IMR-90 (cell line): ENCODE measurements around the gene CEACAM7. TPM values are rescaled to one million over a fixed set of nuclear protein-coding genes. Genes with fewer than 3 reads are reported as not detected.

Experiments
- ATAC-seq: fragments of 200-7000 bp; cut with Tn5 transposase; 2 replicates; pipeline ENCODE4 v1.9.1; 2020; ENCODE audit warnings: low read depth, mild to moderate bottlenecking, moderate library complexity
- BruUV-seq: library from RNA; stranded (reverse); fragments of 400-500 nt; replicated peaks from 2 replicates; lab custom pipeline; 2021; lab: Mats Ljungman, UMichigan
- CTCF ChIA-PET: fragments of 300-600 bp; formaldehyde crosslinking; extraction: SDS; loops from one replicate; lab custom pipeline; 2021; ENCODE audit warnings: antibody characterized with exemption; lab: Yijun Ruan, JAX
- POLR2A ChIA-PET: fragments of 300-600 bp; sonication (Branson Sonifier 250); formaldehyde crosslinking; loops from one replicate; lab custom pipeline; 2022; ENCODE audit warnings: antibody characterized with exemption; ENCODE audit not compliant: unreplicated experiment; lab: Charles Lee
- DNase-seq: peaks from one replicate; pipeline ENCODE4 v3.0.0; 2013
- H2AFZ ChIP-seq: replicated peaks from 2 replicates; pipeline ENCODE3; 2013; ENCODE audit warnings: low read length, mild to moderate bottlenecking; ENCODE audit not compliant: poor library complexity
- H2AK5ac ChIP-seq: 2 replicates; pipeline ENCODE4 v1.6.1; 2013; ENCODE audit warnings: low read depth, low read length, inconsistent platforms
- H2AK9ac ChIP-seq: replicated peaks from 2 replicates; pipeline ENCODE3; 2013; ENCODE audit warnings: mild to moderate bottlenecking, low read depth, low read length, moderate library complexity; ENCODE audit not compliant: poor library complexity
- H2BK120ac ChIP-seq: 2 replicates; pipeline ENCODE4 v1.6.1; 2013; ENCODE audit warnings: low read depth, low read length, inconsistent platforms
- H2BK15ac ChIP-seq: 3 replicates; pipeline ENCODE4 v1.6.1; 2013; ENCODE audit warnings: low read depth, low read length, inconsistent platforms
- H2BK20ac ChIP-seq: 2 replicates; pipeline ENCODE4 v1.6.1; 2013; ENCODE audit warnings: low read depth, mild to moderate bottlenecking, inconsistent platforms, low read length, moderate library complexity
- H2BK5ac ChIP-seq: 2 replicates; pipeline ENCODE4 v1.6.1; 2013; ENCODE audit warnings: mild to moderate bottlenecking, low read depth, low read length, inconsistent platforms; ENCODE audit not compliant: poor library complexity, severe bottlenecking
- H3K14ac ChIP-seq: replicated peaks from 2 replicates; pipeline ENCODE4 v1.6.1; 2013; ENCODE audit warnings: low read depth, low read length, inconsistent platforms
- H3K18ac ChIP-seq: 2 replicates; pipeline ENCODE4 v1.6.1; 2013; ENCODE audit warnings: low read depth, low read length, control low read depth
- H3K23ac ChIP-seq: 2 replicates; pipeline ENCODE4 v1.6.1; 2013; ENCODE audit warnings: low read depth, low read length, inconsistent platforms
- H3K27ac ChIP-seq: 2 replicates; pipeline ENCODE4 v1.5.1; 2013; ENCODE audit warnings: mild to moderate bottlenecking, control low read depth, low read length; ENCODE audit not compliant: insufficient read depth
- H3K27me3 ChIP-seq: 2 replicates; pipeline ENCODE4 v1.6.1; 2013; ENCODE audit warnings: low read length; ENCODE audit not compliant: control insufficient read depth, insufficient read depth
- H3K36me3 ChIP-seq: 2 replicates; pipeline ENCODE4 v1.6.1; 2013; ENCODE audit warnings: low read length, mixed read lengths; ENCODE audit not compliant: control insufficient read depth, insufficient read depth
- H3K4ac ChIP-seq: 2 replicates; pipeline ENCODE4 v1.6.1; 2013; ENCODE audit warnings: low read depth, low read length, inconsistent platforms
- H3K4me1 ChIP-seq: 2 replicates; pipeline ENCODE4 v1.6.1; 2013; ENCODE audit warnings: low read length, mixed read lengths; ENCODE audit not compliant: control insufficient read depth, insufficient read depth
- H3K4me2 ChIP-seq: 2 replicates; pipeline ENCODE4 v1.6.1; 2013; ENCODE audit warnings: low read depth, mild to moderate bottlenecking, control low read depth, low read length, moderate library complexity
- H3K4me3 ChIP-seq: 2 replicates; pipeline ENCODE4 v1.5.1; 2013; ENCODE audit warnings: low read depth, mild to moderate bottlenecking, control low read depth, low read length, moderate library complexity; ENCODE audit not compliant: insufficient read depth
- H3K56ac ChIP-seq: 2 replicates; pipeline ENCODE4 v1.6.1; 2013; ENCODE audit warnings: low read length, inconsistent platforms; ENCODE audit not compliant: insufficient read depth; ENCODE audit errors: extremely low read depth
- H3K79me1 ChIP-seq, 2 experiments: 2 replicates each; pipeline ENCODE4 v1.6.1; 2013; ENCODE audit warnings: low read length in 2 of 2, inconsistent platforms in 1 of 2, low read depth in 1 of 2
- H3K9ac ChIP-seq: 2 replicates; pipeline ENCODE4 v1.6.1; 2013; ENCODE audit warnings: low read depth, low read length, control low read depth
- H3K9me1 ChIP-seq: 2 replicates; pipeline ENCODE4 v1.6.1; 2013; ENCODE audit warnings: low read length, inconsistent platforms; ENCODE audit not compliant: insufficient read depth
- H3K9me3 ChIP-seq: 2 replicates; pipeline ENCODE4 v1.6.1; 2013; ENCODE audit warnings: low read length; ENCODE audit not compliant: control insufficient read depth, insufficient read depth
- H4K20me1 ChIP-seq: 2 replicates; pipeline ENCODE4 v1.6.1; 2013; ENCODE audit warnings: low read length, inconsistent platforms; ENCODE audit not compliant: insufficient read depth
- H4K5ac ChIP-seq: 2 replicates; pipeline ENCODE4 v1.6.1; 2013; ENCODE audit warnings: mild to moderate bottlenecking, low read depth, low read length, control low read depth
- H4K8ac ChIP-seq, 2 experiments: 2 replicates each; pipeline ENCODE4 v1.6.1; 2013; ENCODE audit warnings: low read depth in 2 of 2, low read length in 2 of 2, control low read depth in 1 of 2, inconsistent platforms in 1 of 2
- H4K91ac ChIP-seq: 2 replicates; pipeline ENCODE4 v1.6.1; 2013; ENCODE audit warnings: low read depth, low read length, inconsistent platforms; ENCODE audit not compliant: insufficient read depth
- BHLHE40 ChIP-seq: fragments of 150-350 bp; IDR thresholded peaks from 2 replicates; pipeline ENCODE4 v1.6.1; 2016; ENCODE audit warnings: mild to moderate bottlenecking, low read depth, low read length
- CEBPB ChIP-seq: IDR thresholded peaks from 2 replicates; pipeline ENCODE4 v1.6.1; 2012; ENCODE audit warnings: low read depth, low read length, improper control_type of control experiment
- CHD1 ChIP-seq: IDR thresholded peaks from 2 replicates; pipeline ENCODE4 v1.6.1; 2012; ENCODE audit warnings: low read depth, low read length, improper control_type of control experiment
- FOS ChIP-seq: fragments of 150-350 bp; IDR thresholded peaks from 2 replicates; pipeline ENCODE4 v1.6.1; 2016; ENCODE audit warnings: low read depth, low read length
- MAFK ChIP-seq: IDR thresholded peaks from 2 replicates; pipeline ENCODE4 v1.6.1; 2012; ENCODE audit warnings: low read depth, low read length, improper control_type of control experiment
- MAZ ChIP-seq: IDR thresholded peaks from 2 replicates; pipeline ENCODE4 v1.6.1; 2012; ENCODE audit warnings: low read depth, mild to moderate bottlenecking, low read length, improper control_type of control experiment, moderate library complexity, borderline replicate concordance
- MXI1 ChIP-seq: IDR thresholded peaks from 2 replicates; pipeline ENCODE4 v1.6.1; 2012; ENCODE audit warnings: low read depth, mild to moderate bottlenecking, low read length, moderate library complexity, borderline replicate concordance
- NFE2L2 ChIP-seq: fragments of 150-350 bp; IDR thresholded peaks from 2 replicates; pipeline ENCODE4 v1.6.1; 2016; ENCODE audit warnings: low read depth, mild to moderate bottlenecking, low read length
- POLR2A ChIP-seq: IDR thresholded peaks from 2 replicates; pipeline ENCODE4 v1.6.1; 2012; ENCODE audit warnings: mild to moderate bottlenecking, low read depth, low read length
- RAD21 ChIP-seq: IDR thresholded peaks from 2 replicates; pipeline ENCODE4 v1.6.1; 2012; ENCODE audit warnings: low read length, improper control_type of control experiment
- RCOR1 ChIP-seq: IDR thresholded peaks from 2 replicates; pipeline ENCODE4 v1.6.1; 2012; ENCODE audit warnings: mild to moderate bottlenecking, low read length, improper control_type of control experiment; ENCODE audit not compliant: insufficient replicate concordance
- RFX5 ChIP-seq: IDR thresholded peaks from 2 replicates; pipeline ENCODE4 v1.8.0; 2012; ENCODE audit warnings: low read depth, mild to moderate bottlenecking, low read length, moderate library complexity
- SMC3 ChIP-seq: fragments of 150-350 bp; IDR thresholded peaks from 2 replicates; pipeline ENCODE4 v1.6.1; 2016; ENCODE audit warnings: low read depth, mild to moderate bottlenecking, antibody characterized with exemption, low read length, moderate library complexity
- USF2 ChIP-seq: fragments of 150-350 bp; IDR thresholded peaks from 2 replicates; pipeline ENCODE4 v1.6.1; 2017; ENCODE audit warnings: mild to moderate bottlenecking, antibody characterized with exemption, low read length, low read depth
- WGBS, 2 experiments: methylation state at CpG; one replicate each; pipeline versions ENCODE4 v1.1.5 to v1.1.7; 2013; ENCODE audit warnings: missing lambda C conversion rate in 2 of 2; ENCODE audit not compliant: insufficient read length in 1 of 2; ENCODE audit errors: extremely low coverage in 2 of 2; 5-methylcytosine and 5-hydroxymethylcytosine counted together
- dilution Hi-C: fragments of 300-500 bp; cut with HindIII; formaldehyde crosslinking; loops from one replicate; pipeline ENCODE4 v1.14.3; 2018; ENCODE audit warnings: low sequenced_read_pairs; ENCODE audit not compliant: unreplicated experiment
- in situ Hi-C: fragments of 300-500 bp; cut with MboI; formaldehyde crosslinking; loops from 3 replicates; pipeline ENCODE4 v1.14.3; 2019; ENCODE audit warnings: low sequenced_read_pairs, inconsistent platforms, mixed read lengths
- intact Hi-C: fragments of 100-400 bp; cut with micrococcal nuclease; formaldehyde crosslinking; loops from 2 replicates; pipeline ENCODE4 v1.10.0; 2022
- polyA plus RNA-seq, 3 experiments: library from polyadenylated mRNA; depleted of rRNA; stranded (reverse); fragments of >200 nt; gene quantifications; 2 replicates each; pipeline ENCODE4 v1.2.3, GENCODE V29; 2012; ENCODE audit warnings: low replicate concordance in 1 of 3
- total RNA-seq: library from RNA; depleted of rRNA; stranded (reverse); fragments of >200 nt; gene quantifications from 2 replicates; pipeline ENCODE4 v1.2.3, GENCODE V29; 2012
- TF ChIP-seq, protein P1 (sequence below): conservative IDR thresholded peaks from 2 replicates; pipeline ENCODE4 v1.5.1; 2012; ENCODE audit warnings: mild to moderate bottlenecking, low read depth, low read length, improper control_type of control experiment
- TF ChIP-seq, protein P2 (sequence below): fragments of 150-350 bp; IDR thresholded peaks from 2 replicates; pipeline ENCODE4 v1.6.1; 2016; ENCODE audit warnings: low read depth, mild to moderate bottlenecking, low read length, moderate library complexity, borderline replicate concordance

The CEACAM7 gene
- total and polyA plus RNA-seq, 2 of the 4 experiments (the other 2 are of a cell fraction), result not detected

GRCh38 chr19:41726493-41726892 lies 38.4 kb upstream of the CEACAM7 start:
- Histone ChIP-seq H3K27me3 (no peaks in the 10 kb centered on the region; the same call in 1 of the 2 replicates), H2AK9ac (no peak overlapping the region), H3K9ac (no peak overlapping the region), H3K4me2 (no peak overlapping the region), H4K20me1 (no peaks in the 10 kb centered on the region), H3K79me1 (no peaks in the 10 kb centered on the region), H3K18ac (no peak overlapping the region), H3K27ac (no peak overlapping the region), H3K9me1 (no peaks in the 10 kb centered on the region), H3K23ac (no peak overlapping the region), H2AK5ac (no peak overlapping the region), H3K9me3 (no peaks in the 10 kb centered on the region), H4K91ac (no peak overlapping the region), H2BK120ac (no peak overlapping the region), H3K4me1 (no peaks in the 10 kb centered on the region), H2BK5ac (no peak overlapping the region), H3K56ac (no peak overlapping the region), H2BK20ac (no peak overlapping the region), H4K8ac (no peak overlapping the region), H4K5ac (no peak overlapping the region), H3K4me3 (no peak overlapping the region), H3K4ac (no peak overlapping the region), H2BK15ac (no peak overlapping the region), H3K36me3 (no peaks in the 10 kb centered on the region), H3K14ac (no peak overlapping the region), H2AFZ (no peak overlapping the region)
- no peak for ATAC-seq
- ChIA-PET CTCF (no interaction called here), POLR2A (no interaction called here)
- in situ Hi-C loops, result no loop called here
- BruUV-seq, result no TSS peak
- intact Hi-C loops, result no loop called here
- WGBS, 2 experiments, result no CpG with 5 or more reads among the region's 5 CpGs
- dilution Hi-C loops, result no loop called here
- no peak for DNase-seq
- TF ChIP-seq, protein P1, sequence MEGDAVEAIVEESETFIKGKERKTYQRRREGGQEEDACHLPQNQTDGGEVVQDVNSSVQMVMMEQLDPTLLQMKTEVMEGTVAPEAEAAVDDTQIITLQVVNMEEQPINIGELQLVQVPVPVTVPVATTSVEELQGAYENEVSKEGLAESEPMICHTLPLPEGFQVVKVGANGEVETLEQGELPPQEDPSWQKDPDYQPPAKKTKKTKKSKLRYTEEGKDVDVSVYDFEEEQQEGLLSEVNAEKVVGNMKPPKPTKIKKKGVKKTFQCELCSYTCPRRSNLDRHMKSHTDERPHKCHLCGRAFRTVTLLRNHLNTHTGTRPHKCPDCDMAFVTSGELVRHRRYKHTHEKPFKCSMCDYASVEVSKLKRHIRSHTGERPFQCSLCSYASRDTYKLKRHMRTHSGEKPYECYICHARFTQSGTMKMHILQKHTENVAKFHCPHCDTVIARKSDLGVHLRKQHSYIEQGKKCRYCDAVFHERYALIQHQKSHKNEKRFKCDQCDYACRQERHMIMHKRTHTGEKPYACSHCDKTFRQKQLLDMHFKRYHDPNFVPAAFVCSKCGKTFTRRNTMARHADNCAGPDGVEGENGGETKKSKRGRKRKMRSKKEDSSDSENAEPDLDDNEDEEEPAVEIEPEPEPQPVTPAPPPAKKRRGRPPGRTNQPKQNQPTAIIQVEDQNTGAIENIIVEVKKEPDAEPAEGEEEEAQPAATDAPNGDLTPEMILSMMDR, result no peak
- TF ChIP-seq CEBPB (no peak), SMC3 (no peak), POLR2A (no peak), BHLHE40 (no peak), RFX5 (no peak), NFE2L2 (no peak), RAD21 (no peak), USF2 (no peak), MAFK (no peak), MAZ (no peak), FOS (no peak), CHD1 (no peak), RCOR1 (no peak), MXI1 (no peak)
- TF ChIP-seq, protein P2, sequence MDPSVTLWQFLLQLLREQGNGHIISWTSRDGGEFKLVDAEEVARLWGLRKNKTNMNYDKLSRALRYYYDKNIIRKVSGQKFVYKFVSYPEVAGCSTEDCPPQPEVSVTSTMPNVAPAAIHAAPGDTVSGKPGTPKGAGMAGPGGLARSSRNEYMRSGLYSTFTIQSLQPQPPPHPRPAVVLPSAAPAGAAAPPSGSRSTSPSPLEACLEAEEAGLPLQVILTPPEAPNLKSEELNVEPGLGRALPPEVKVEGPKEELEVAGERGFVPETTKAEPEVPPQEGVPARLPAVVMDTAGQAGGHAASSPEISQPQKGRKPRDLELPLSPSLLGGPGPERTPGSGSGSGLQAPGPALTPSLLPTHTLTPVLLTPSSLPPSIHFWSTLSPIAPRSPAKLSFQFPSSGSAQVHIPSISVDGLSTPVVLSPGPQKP, result no peak
